Measurements from ENCODE around the gene FMN2.

Gene FMN2

GRCh38 chr1:240501115-240501514, 409.4 kb downstream of the FMN2 start:
- no peak overlapping the region for H3K27ac Mint-ChIP-seq
- no peaks in the 10 kb centered on the region for H3K27me3 Mint-ChIP-seq (ENCODE audit: low read depth)
- DNase-seq (ENCODE audit: low spot score), result no peak
- no peak overlapping the region for H3K4me3 Mint-ChIP-seq
- peaks cover 4% of the 10 kb centered on the region for H3K9me3 Mint-ChIP-seq
- H3K4me1 Mint-ChIP-seq (ENCODE audit: low read depth), result no peaks in the 10 kb centered on the region
- H3K36me3 Mint-ChIP-seq (ENCODE audit: low read depth), result no peaks in the 10 kb centered on the region

- Mint-ChIP-seq H3K36me3 (ENCODE audit: low read depth) (no peaks in the 10 kb centered on the region), H3K4me1 (ENCODE audit: low read depth) (no peaks in the 10 kb centered on the region), H3K27ac (no peak overlapping the region), H3K9me3 (no peaks in the 10 kb centered on the region), H3K27me3 (ENCODE audit: low read depth) (no peaks in the 10 kb centered on the region), H3K4me3 (no peak overlapping the region)
- DNase-seq (ENCODE audit: low spot score), result no peak
Measured at GRCh38 chr1:240503036-240503435, 411.4 kb downstream of the FMN2 start.

GRCh38 chr1:240503558-240503957, 411.9 kb downstream of the FMN2 start:
- Mint-ChIP-seq H3K4me3 (no peak overlapping the region), H3K9me3 (no peaks in the 10 kb centered on the region), H3K27ac (no peak overlapping the region), H3K4me1 (ENCODE audit: low read depth) (no peaks in the 10 kb centered on the region), H3K27me3 (ENCODE audit: low read depth) (no peaks in the 10 kb centered on the region), H3K36me3 (ENCODE audit: low read depth) (no peaks in the 10 kb centered on the region)
- DNase-seq (ENCODE audit: low spot score), result no peak

GRCh38 chr1:240506176-240506575, 414.5 kb downstream of the FMN2 start:
- Mint-ChIP-seq H3K9me3 (peaks cover 5% of the 10 kb centered on the region), H3K36me3 (ENCODE audit: low read depth) (no peaks in the 10 kb centered on the region), H3K27ac (no peak overlapping the region), H3K4me1 (ENCODE audit: low read depth) (no peaks in the 10 kb centered on the region), H3K27me3 (ENCODE audit: low read depth) (no peaks in the 10 kb centered on the region), H3K4me3 (no peak overlapping the region)
- DNase-seq (ENCODE audit: low spot score), result no peak

GRCh38 chr1:240508201-240508600, 416.5 kb downstream of the FMN2 start:
- Mint-ChIP-seq H3K9me3 (peaks cover 5% of the 10 kb centered on the region), H3K4me3 (no peak overlapping the region), H3K27me3 (ENCODE audit: low read depth) (no peaks in the 10 kb centered on the region), H3K36me3 (ENCODE audit: low read depth) (no peaks in the 10 kb centered on the region), H3K27ac (no peak overlapping the region), H3K4me1 (ENCODE audit: low read depth) (no peaks in the 10 kb centered on the region)
- DNase-seq (ENCODE audit: low spot score), result no peak

GRCh38 chr1:240508950-240509349, 417.3 kb downstream of the FMN2 start:
- H3K36me3 Mint-ChIP-seq (ENCODE audit: low read depth), result no peaks in the 10 kb centered on the region
- H3K4me1 Mint-ChIP-seq (ENCODE audit: low read depth), result no peaks in the 10 kb centered on the region
- no peaks in the 10 kb centered on the region for H3K27me3 Mint-ChIP-seq (ENCODE audit: low read depth)
- DNase-seq (ENCODE audit: low spot score), result no peak
- peaks cover 5% of the 10 kb centered on the region for H3K9me3 Mint-ChIP-seq
- no peak overlapping the region for H3K4me3 Mint-ChIP-seq
- H3K27ac Mint-ChIP-seq, result no peak overlapping the region

GRCh38 chr1:240511789-240512188, 420.1 kb downstream of the FMN2 start:
- no peak for DNase-seq (ENCODE audit: low spot score)
- H3K27me3 Mint-ChIP-seq (ENCODE audit: low read depth), result no peaks in the 10 kb centered on the region
- no peak overlapping the region for H3K4me3 Mint-ChIP-seq
- H3K4me1 Mint-ChIP-seq (ENCODE audit: low read depth), result no peaks in the 10 kb centered on the region
- H3K9me3 Mint-ChIP-seq, result peaks cover 5% of the 10 kb centered on the region
- H3K36me3 Mint-ChIP-seq (ENCODE audit: low read depth), result no peaks in the 10 kb centered on the region
- H3K27ac Mint-ChIP-seq, result no peak overlapping the region

- Mint-ChIP-seq H3K36me3 (ENCODE audit: low read depth) (no peaks in the 10 kb centered on the region), H3K27me3 (ENCODE audit: low read depth) (no peaks in the 10 kb centered on the region), H3K4me1 (ENCODE audit: low read depth) (no peaks in the 10 kb centered on the region), H3K4me3 (no peak overlapping the region), H3K9me3 (no peaks in the 10 kb centered on the region), H3K27ac (no peak overlapping the region)
- no peak for DNase-seq (ENCODE audit: low spot score)
Measured at GRCh38 chr1:240515505-240515904, 423.8 kb downstream of the FMN2 start.

- no peaks in the 10 kb centered on the region for H3K4me1 Mint-ChIP-seq (ENCODE audit: low read depth)
- no peaks in the 10 kb centered on the region for H3K36me3 Mint-ChIP-seq (ENCODE audit: low read depth)
- no peaks in the 10 kb centered on the region for H3K9me3 Mint-ChIP-seq
- no peak overlapping the region for H3K27ac Mint-ChIP-seq
- H3K27me3 Mint-ChIP-seq (ENCODE audit: low read depth), result no peaks in the 10 kb centered on the region
- no peak for DNase-seq (ENCODE audit: low spot score)
- no peak overlapping the region for H3K4me3 Mint-ChIP-seq
Measured at GRCh38 chr1:240516069-240516468, 424.4 kb downstream of the FMN2 start.

- DNase-seq (ENCODE audit: low spot score), result no peak
- no peaks in the 10 kb centered on the region for H3K36me3 Mint-ChIP-seq (ENCODE audit: low read depth)
- no peak overlapping the region for H3K27ac Mint-ChIP-seq
- H3K9me3 Mint-ChIP-seq, result no peaks in the 10 kb centered on the region
- H3K27me3 Mint-ChIP-seq (ENCODE audit: low read depth), result no peaks in the 10 kb centered on the region
- H3K4me1 Mint-ChIP-seq (ENCODE audit: low read depth), result no peaks in the 10 kb centered on the region
- no peak overlapping the region for H3K4me3 Mint-ChIP-seq
Measured at GRCh38 chr1:240517891-240518290, 426.2 kb downstream of the FMN2 start.

GRCh38 chr1:240522122-240522822, 430.6 kb downstream of the FMN2 start:
- H3K4me3 Mint-ChIP-seq, result no peak overlapping the region
- no peaks in the 10 kb centered on the region for H3K4me1 Mint-ChIP-seq (ENCODE audit: low read depth)
- no peaks in the 10 kb centered on the region for H3K9me3 Mint-ChIP-seq
- H3K36me3 Mint-ChIP-seq (ENCODE audit: low read depth), result no peaks in the 10 kb centered on the region
- H3K27me3 Mint-ChIP-seq (ENCODE audit: low read depth), result no peaks in the 10 kb centered on the region
- no peak overlapping the region for H3K27ac Mint-ChIP-seq
- DNase-seq (ENCODE audit: low spot score), result no peak

GRCh38 chr1:240524356-240525069, 432.8 kb downstream of the FMN2 start:
- no peak for DNase-seq (ENCODE audit: low spot score)
- no peak overlapping the region for H3K4me3 Mint-ChIP-seq
- no peaks in the 10 kb centered on the region for H3K27me3 Mint-ChIP-seq (ENCODE audit: low read depth)
- no peaks in the 10 kb centered on the region for H3K36me3 Mint-ChIP-seq (ENCODE audit: low read depth)
- no peaks in the 10 kb centered on the region for H3K9me3 Mint-ChIP-seq
- H3K27ac Mint-ChIP-seq, result no peak overlapping the region
- H3K4me1 Mint-ChIP-seq (ENCODE audit: low read depth), result no peaks in the 10 kb centered on the region
